Trophoblast cell (in vitro differentiated cells and primary cell): ENCODE results near the gene TBK1.

Experiments
- DNase-seq, 2 donors: peaks; one replicate each; pipeline ENCODE4 v3.0.0-alpha.2; 2016
- H2AFZ ChIP-seq: 2 replicates; pipeline ENCODE4 v1.6.1; 2013; ENCODE audit warnings: low read length, moderate library complexity, mild to moderate bottlenecking; ENCODE audit not compliant: insufficient read depth, poor library complexity
- H2AK5ac ChIP-seq: 2 replicates; pipeline ENCODE4 v1.6.1; 2013; ENCODE audit warnings: mild to moderate bottlenecking, low read length
- H2BK120ac ChIP-seq: 2 replicates; pipeline ENCODE4 v1.6.1; 2013; ENCODE audit warnings: low read length, mild to moderate bottlenecking, moderate library complexity; ENCODE audit not compliant: insufficient read depth, poor library complexity
- H2BK12ac ChIP-seq: 2 replicates; pipeline ENCODE4 v1.6.1; 2013; ENCODE audit warnings: mild to moderate bottlenecking, low read length, moderate library complexity
- H2BK5ac ChIP-seq: 2 replicates; pipeline ENCODE4 v1.6.1; 2013; ENCODE audit warnings: low read length, low read depth, moderate library complexity, mild to moderate bottlenecking; ENCODE audit not compliant: poor library complexity
- H3K14ac ChIP-seq: 2 replicates; pipeline ENCODE4 v1.6.1; 2013; ENCODE audit warnings: mild to moderate bottlenecking, low read length
- H3K18ac ChIP-seq: 2 replicates; pipeline ENCODE4 v1.6.1; 2013; ENCODE audit warnings: mild to moderate bottlenecking, low read length
- H3K23ac ChIP-seq: 2 replicates; pipeline ENCODE4 v1.6.1; 2013; ENCODE audit warnings: low read length
- H3K27ac ChIP-seq: 2 replicates; pipeline ENCODE4 v1.5.1; 2013; ENCODE audit warnings: low read depth, mild to moderate bottlenecking, inconsistent platforms, low read length, moderate library complexity
- H3K27me3 ChIP-seq: 2 replicates; pipeline ENCODE4 v1.6.1; 2013; ENCODE audit warnings: inconsistent platforms, mild to moderate bottlenecking, low read length, moderate library complexity; ENCODE audit not compliant: insufficient read depth
- H3K36me3 ChIP-seq, 2 experiments: 1 replicate in 1 of 2; 2 replicates in 1 of 2; pipeline ENCODE4 v1.6.1; 2013; ENCODE audit warnings: low read length in 2 of 2, mild to moderate bottlenecking in 2 of 2, moderate library complexity in 1 of 2; ENCODE audit not compliant: insufficient read depth in 2 of 2, control insufficient read depth in 1 of 2
- H3K4ac ChIP-seq: 2 replicates; pipeline ENCODE4 v1.6.1; 2013; ENCODE audit warnings: low read depth, mild to moderate bottlenecking, low read length, moderate library complexity
- H3K4me1 ChIP-seq, 2 experiments: 1 replicate in 1 of 2; 2 replicates in 1 of 2; pipeline ENCODE4 v1.6.1; 2013; ENCODE audit warnings: low read length in 2 of 2, mild to moderate bottlenecking in 2 of 2, moderate library complexity in 1 of 2; ENCODE audit not compliant: insufficient read depth in 2 of 2, control insufficient read depth in 1 of 2
- H3K4me2 ChIP-seq: 2 replicates; pipeline ENCODE4 v1.6.1; 2013; ENCODE audit warnings: inconsistent platforms, mild to moderate bottlenecking, low read length, moderate library complexity
- H3K4me3 ChIP-seq: 2 replicates; pipeline ENCODE4 v1.5.1; 2013; ENCODE audit warnings: mild to moderate bottlenecking, low read depth, low read length, inconsistent platforms
- H3K79me1 ChIP-seq: one replicate; pipeline ENCODE4 v1.6.1; 2013; ENCODE audit warnings: low read length
- H3K79me2 ChIP-seq: 2 replicates; pipeline ENCODE4 v1.6.1; 2013; ENCODE audit warnings: low read length, mild to moderate bottlenecking; ENCODE audit not compliant: control insufficient read depth, insufficient read depth, poor library complexity
- H3K9ac ChIP-seq: 2 replicates; pipeline ENCODE4 v1.6.1; 2013; ENCODE audit warnings: mild to moderate bottlenecking, low read length
- H3K9me3 ChIP-seq: 2 replicates; pipeline ENCODE4 v1.6.1; 2013; ENCODE audit warnings: low read depth, mild to moderate bottlenecking, control low read depth, inconsistent platforms, low read length; ENCODE audit not compliant: insufficient read depth
- H4K12ac ChIP-seq: 2 replicates; pipeline ENCODE4 v1.6.1; 2013; ENCODE audit warnings: low read depth, mild to moderate bottlenecking, low read length, moderate library complexity
- H4K8ac ChIP-seq: 2 replicates; pipeline ENCODE4 v1.6.1; 2013; ENCODE audit warnings: low read depth, mild to moderate bottlenecking, low read length, moderate library complexity
- H4K91ac ChIP-seq: one replicate; pipeline ENCODE4 v1.6.1; 2013; ENCODE audit warnings: low read depth, mild to moderate bottlenecking, low read length, moderate library complexity
- WGBS: extraction: QIAGEN DNeasy Blood & Tissue Kit; methylation state at CpG from one replicate; pipeline ENCODE4 v1.1.7; 2013; ENCODE audit warnings: missing lambda C conversion rate; ENCODE audit not compliant: insufficient read length, insufficient coverage; ENCODE audit errors: extremely low coverage; 5-methylcytosine and 5-hydroxymethylcytosine counted together

TBK1 gene

DNA sequence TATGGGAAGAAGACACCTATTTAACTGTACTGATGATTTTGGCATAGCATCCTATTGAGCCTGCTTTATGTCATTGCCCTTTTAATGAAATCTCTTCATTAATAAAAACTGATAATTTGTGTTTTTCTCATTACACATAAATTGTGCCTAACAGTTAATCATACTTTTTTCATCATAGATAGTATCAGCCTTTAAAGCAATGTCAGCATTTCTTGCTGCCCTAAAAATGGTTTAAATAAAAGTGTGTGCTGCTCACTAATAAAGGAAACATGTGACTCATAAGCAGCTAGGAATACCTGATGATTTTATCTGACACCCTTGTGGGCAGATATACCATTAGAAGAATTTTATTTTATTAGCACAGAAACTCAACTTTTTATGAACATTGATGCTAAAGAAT is 26.7 kb downstream of the TBK1 start:
- Histone ChIP-seq H2BK120ac (no peak overlapping the region), H3K36me3 (peaks cover 9 to 19% of the 10 kb centered on the region in 2 experiments)

DNA sequence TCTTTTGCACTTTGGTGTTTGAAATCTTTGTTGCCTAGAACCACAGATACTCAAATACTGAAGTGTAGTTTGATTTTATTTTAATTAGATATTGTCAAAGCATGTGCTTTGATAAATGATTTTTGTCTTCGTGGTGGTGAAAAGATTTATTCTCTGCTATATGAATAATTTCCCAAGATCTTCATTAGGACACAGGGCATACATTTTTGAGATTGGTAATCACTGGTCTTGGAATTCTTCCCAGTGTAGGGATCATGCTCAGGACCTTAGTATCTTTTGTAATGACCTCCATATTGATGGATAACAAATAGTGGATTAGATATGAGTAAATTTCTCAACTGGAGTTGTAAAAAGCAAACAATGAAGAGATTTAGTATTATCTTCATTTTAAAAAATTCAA is 28.2 kb downstream of the TBK1 start:
- no peak for DNase-seq
- no peak overlapping the region for H2AFZ ChIP-seq
- H3K4me2 ChIP-seq = no peak overlapping the region
- H3K36me3 ChIP-seq = peaks cover 10 to 14% of the 10 kb centered on the region in 2 experiments
- H3K14ac ChIP-seq = no peak overlapping the region
- no peak overlapping the region for H3K4ac ChIP-seq
- H3K79me1 ChIP-seq = no peaks in the 10 kb centered on the region
- H4K12ac ChIP-seq = no peak overlapping the region
- H4K8ac ChIP-seq = no peak overlapping the region
- no peak overlapping the region for H3K4me3 ChIP-seq
- H3K23ac ChIP-seq = no peak overlapping the region
- H3K9ac ChIP-seq = no peak overlapping the region
- no peaks in the 10 kb centered on the region for H3K27me3 ChIP-seq
- no peaks in the 10 kb centered on the region for H3K4me1 ChIP-seq
- WGBS = no CpG with 5 or more reads among the region's 1 CpG
- H2BK5ac ChIP-seq = no peak overlapping the region
- no peak overlapping the region for H3K27ac ChIP-seq
- no peak overlapping the region for H2BK120ac ChIP-seq
- no peak overlapping the region for H2AK5ac ChIP-seq
- no peak overlapping the region for H3K18ac ChIP-seq
- no peak overlapping the region for H2BK12ac ChIP-seq
- H4K91ac ChIP-seq = no peak overlapping the region
- H3K79me2 ChIP-seq = no peaks in the 10 kb centered on the region
- no peaks in the 10 kb centered on the region for H3K9me3 ChIP-seq

More for the DNA sequence above, 26.7 kb downstream of the TBK1 start:
- no peak overlapping the region for H3K9ac ChIP-seq
- H3K4me1 ChIP-seq = no peaks in the 10 kb centered on the region
- no peak overlapping the region for H3K23ac ChIP-seq
- peaks cover 2% of the 10 kb centered on the region for H3K9me3 ChIP-seq
- no peaks in the 10 kb centered on the region for H3K79me2 ChIP-seq
- no peak overlapping the region for H3K4ac ChIP-seq
- no peak overlapping the region for H3K18ac ChIP-seq
- no peaks in the 10 kb centered on the region for H3K27me3 ChIP-seq
- H2AK5ac ChIP-seq = no peak overlapping the region
- H2BK12ac ChIP-seq = no peak overlapping the region
- no peaks in the 10 kb centered on the region for H3K79me1 ChIP-seq
- H4K12ac ChIP-seq = no peak overlapping the region
- no peak overlapping the region for H3K4me2 ChIP-seq
- no peak overlapping the region for H2AFZ ChIP-seq
- H3K27ac ChIP-seq = no peak overlapping the region
- no peak overlapping the region for H3K14ac ChIP-seq
- no peak for DNase-seq
- H4K91ac ChIP-seq = no peak overlapping the region
- H4K8ac ChIP-seq = no peak overlapping the region
- H3K4me3 ChIP-seq = no peak overlapping the region
- no peak overlapping the region for H2BK5ac ChIP-seq

DNA sequence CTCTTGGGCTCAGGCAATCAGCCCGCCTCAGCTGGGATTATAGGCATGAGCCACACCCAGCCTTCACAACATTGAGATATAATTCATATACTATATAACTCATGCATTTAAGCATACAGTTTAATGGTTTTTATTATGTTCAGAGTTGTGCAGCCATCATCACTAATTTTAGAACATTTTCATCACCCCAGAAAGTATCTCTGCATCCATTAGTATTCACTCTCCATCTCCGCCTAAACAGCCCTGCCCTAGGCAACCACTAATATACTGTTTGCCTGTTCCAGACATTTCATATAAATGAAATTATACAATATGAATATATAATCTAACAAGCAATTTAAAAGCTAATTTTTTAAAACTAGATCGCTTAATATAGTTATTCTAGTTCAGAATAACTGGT is 34.7 kb downstream of the TBK1 start:
- no CpG with 5 or more reads among the region's 3 CpGs for WGBS
- no peak for DNase-seq
- Histone ChIP-seq H3K4me1 (no peaks in the 10 kb centered on the region), H3K14ac (no peak overlapping the region), H2AK5ac (no peak overlapping the region), H3K4ac (no peak overlapping the region), H3K9me3 (no peaks in the 10 kb centered on the region), H2BK5ac (no peak overlapping the region), H2BK12ac (no peak overlapping the region), H3K4me3 (no peak overlapping the region), H3K79me2 (no peaks in the 10 kb centered on the region), H4K91ac (no peak overlapping the region), H3K18ac (no peak overlapping the region), H3K27me3 (no peaks in the 10 kb centered on the region), H4K12ac (no peak overlapping the region), H3K36me3 (peaks cover 24 to 28% of the 10 kb centered on the region in 2 experiments), H3K4me2 (no peak overlapping the region), H2BK120ac (no peak overlapping the region), H3K23ac (no peak overlapping the region), H3K79me1 (no peaks in the 10 kb centered on the region), H3K27ac (no peak overlapping the region), H3K9ac (no peak overlapping the region), H4K8ac (no peak overlapping the region), H2AFZ (no peak overlapping the region)

DNA sequence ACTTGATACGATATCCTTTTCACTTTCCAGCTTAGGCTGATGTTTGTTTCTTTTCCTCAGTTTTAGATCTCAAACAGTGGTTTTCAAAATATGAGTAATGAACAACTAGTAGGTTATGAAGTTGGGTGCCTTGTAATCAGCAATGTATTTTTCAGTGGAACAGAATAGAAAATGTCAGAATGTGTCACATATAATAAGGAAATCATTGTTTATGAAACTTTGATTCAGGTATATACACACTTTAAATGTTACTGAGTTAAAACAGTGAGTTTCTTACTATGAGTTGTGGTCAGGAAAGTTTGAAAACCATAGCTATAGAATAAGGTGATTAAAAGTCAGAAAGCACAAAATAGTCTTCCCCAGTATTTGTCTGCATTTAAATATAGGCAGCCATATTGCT is 39.8 kb downstream of the TBK1 start:
- Histone ChIP-seq H3K23ac (no peak overlapping the region), H3K36me3 (peaks cover 29 to 34% of the 10 kb centered on the region in 2 experiments), H3K4me3 (no peak overlapping the region), H3K4ac (no peak overlapping the region), H4K8ac (no peak overlapping the region), H2BK120ac (no peak overlapping the region), H2BK5ac (no peak overlapping the region), H2BK12ac (no peak overlapping the region), H4K12ac (no peak overlapping the region), H3K18ac (no peak overlapping the region), H3K79me1 (no peaks in the 10 kb centered on the region), H3K14ac (no peak overlapping the region), H3K9me3 (no peaks in the 10 kb centered on the region), H2AK5ac (no peak overlapping the region), H3K9ac (no peak overlapping the region), H3K27ac (no peak overlapping the region), H3K4me1 (no peaks in the 10 kb centered on the region), H3K4me2 (no peak overlapping the region), H4K91ac (no peak overlapping the region), H3K27me3 (no peaks in the 10 kb centered on the region), H2AFZ (no peak overlapping the region), H3K79me2 (no peaks in the 10 kb centered on the region)
- no peak for DNase-seq
- WGBS = no CpG with 5 or more reads among the region's 1 CpG
